Left lung (tissue), 10 donors: ENCODE measurements around the gene TMEM184B. TPM values are rescaled to one million over a fixed set of nuclear protein-coding genes. Genes with fewer than 3 reads are reported as not detected.

ENCODE experiments used
- ATAC-seq: fragments of 200-7000 bp; cut with Tn5 transposase; one replicate; pipeline ENCODE4 v1.9.1; 2020; ENCODE audit warnings: moderate library complexity
- DNase-seq, 4 donors: peaks; one replicate each; pipeline ENCODE4 v3.0.0-alpha.2; 2013 to 2020
- H3K27ac ChIP-seq, 2 donors: fragments of 200-600 bp; sonication (generic) in 1 of 2; one replicate each; pipeline versions ENCODE4 v1.5.0 to v1.8.0; 2020 to 2021
- H3K27me3 ChIP-seq, 2 donors: fragments of 200-600 bp; sonication (generic) in 1 of 2; one replicate each; pipeline versions ENCODE4 v1.5.0 to v1.8.0; 2020 to 2021
- H3K36me3 ChIP-seq, 2 donors: fragments of 200-600 bp; sonication (generic) in 1 of 2; one replicate each; pipeline versions ENCODE4 v1.5.0 to v1.8.0; 2020 to 2021
- H3K4me1 ChIP-seq, 2 donors: fragments of 200-600 bp; one replicate each; pipeline ENCODE4 v1.8.0; 2021
- H3K4me3 ChIP-seq, 2 donors: fragments of 200-600 bp; sonication (generic) in 1 of 2; one replicate each; pipeline versions ENCODE4 v1.5.0 to v1.8.0; 2020 to 2021; ENCODE audit warnings: mild to moderate bottlenecking in 1 of 2
- H3K9me3 ChIP-seq, 2 donors: fragments of 200-600 bp; sonication (generic) in 1 of 2; one replicate each; pipeline versions ENCODE4 v1.5.0 to v1.8.0; 2020 to 2021
- intact Hi-C, 2 donors: fragments of 100-400 bp; cut with DNase I; formaldehyde crosslinking; loops; one replicate each; pipeline versions ENCODE4 v1.11.2 to v1.14.2; 2022
- polyA plus RNA-seq, 6 donors: library from polyadenylated mRNA; unstranded; fragments of 120-200 nt; gene quantifications; one replicate each; pipeline ENCODE4 v1.2.1, GENCODE V29; 2013; ENCODE audit not compliant: insufficient read length in 6 of 6
- total RNA-seq, 2 donors: library from RNA; stranded (reverse); fragmentation: NEBNext Ultra II Directional; extraction: Animal tissue kit (Norgen Biotek cat#: 25700); gene quantifications; one replicate each; pipeline ENCODE4 v1.2.1, GENCODE V29; 2021
- TF ChIP-seq, protein P1 (sequence below), 2 donors: fragments of 200-600 bp; sonication (generic) in 1 of 2; IDR thresholded peaks; one replicate each; pipeline versions ENCODE4 v1.5.0 to v1.8.0; 2021; ENCODE audit warnings: antibody characterized with exemption in 2 of 2
- donor health status: DM: no; HTN: yes; CAD: no.
- donor health status: DM: no; HTN: no; CAD: no.

TMEM184B gene
- total and polyA plus RNA-seq, 8 donors, result 33.7 to 98.3 (median 39.8) TPM

- Histone ChIP-seq H3K36me3 (peaks cover 0 to 11% of the 10 kb centered on the region in 2 donors), H3K9me3 (no peaks in the 10 kb centered on the region), H3K4me3 (peak overlapping the region; percentile 54 to 70), H3K27me3 (peaks cover 0 to 9% of the 10 kb centered on the region in 2 donors), H3K27ac (peak overlapping the region; percentile 90 to 97), H3K4me1 (peaks cover 31 to 74% of the 10 kb centered on the region in 2 donors)
- TF ChIP-seq, protein P1, sequence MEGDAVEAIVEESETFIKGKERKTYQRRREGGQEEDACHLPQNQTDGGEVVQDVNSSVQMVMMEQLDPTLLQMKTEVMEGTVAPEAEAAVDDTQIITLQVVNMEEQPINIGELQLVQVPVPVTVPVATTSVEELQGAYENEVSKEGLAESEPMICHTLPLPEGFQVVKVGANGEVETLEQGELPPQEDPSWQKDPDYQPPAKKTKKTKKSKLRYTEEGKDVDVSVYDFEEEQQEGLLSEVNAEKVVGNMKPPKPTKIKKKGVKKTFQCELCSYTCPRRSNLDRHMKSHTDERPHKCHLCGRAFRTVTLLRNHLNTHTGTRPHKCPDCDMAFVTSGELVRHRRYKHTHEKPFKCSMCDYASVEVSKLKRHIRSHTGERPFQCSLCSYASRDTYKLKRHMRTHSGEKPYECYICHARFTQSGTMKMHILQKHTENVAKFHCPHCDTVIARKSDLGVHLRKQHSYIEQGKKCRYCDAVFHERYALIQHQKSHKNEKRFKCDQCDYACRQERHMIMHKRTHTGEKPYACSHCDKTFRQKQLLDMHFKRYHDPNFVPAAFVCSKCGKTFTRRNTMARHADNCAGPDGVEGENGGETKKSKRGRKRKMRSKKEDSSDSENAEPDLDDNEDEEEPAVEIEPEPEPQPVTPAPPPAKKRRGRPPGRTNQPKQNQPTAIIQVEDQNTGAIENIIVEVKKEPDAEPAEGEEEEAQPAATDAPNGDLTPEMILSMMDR (IDR thresholded peaks at IDR 0.05), result no peak
- no peak for ATAC-seq
- intact Hi-C loops, result no loop called here
- peak in 2 of 4 donors; percentile 24 to 32 for DNase-seq
These were observed 42.4 kb upstream of the TMEM184B start for GRCh38 chr22:38314933-38315822.

DNA sequence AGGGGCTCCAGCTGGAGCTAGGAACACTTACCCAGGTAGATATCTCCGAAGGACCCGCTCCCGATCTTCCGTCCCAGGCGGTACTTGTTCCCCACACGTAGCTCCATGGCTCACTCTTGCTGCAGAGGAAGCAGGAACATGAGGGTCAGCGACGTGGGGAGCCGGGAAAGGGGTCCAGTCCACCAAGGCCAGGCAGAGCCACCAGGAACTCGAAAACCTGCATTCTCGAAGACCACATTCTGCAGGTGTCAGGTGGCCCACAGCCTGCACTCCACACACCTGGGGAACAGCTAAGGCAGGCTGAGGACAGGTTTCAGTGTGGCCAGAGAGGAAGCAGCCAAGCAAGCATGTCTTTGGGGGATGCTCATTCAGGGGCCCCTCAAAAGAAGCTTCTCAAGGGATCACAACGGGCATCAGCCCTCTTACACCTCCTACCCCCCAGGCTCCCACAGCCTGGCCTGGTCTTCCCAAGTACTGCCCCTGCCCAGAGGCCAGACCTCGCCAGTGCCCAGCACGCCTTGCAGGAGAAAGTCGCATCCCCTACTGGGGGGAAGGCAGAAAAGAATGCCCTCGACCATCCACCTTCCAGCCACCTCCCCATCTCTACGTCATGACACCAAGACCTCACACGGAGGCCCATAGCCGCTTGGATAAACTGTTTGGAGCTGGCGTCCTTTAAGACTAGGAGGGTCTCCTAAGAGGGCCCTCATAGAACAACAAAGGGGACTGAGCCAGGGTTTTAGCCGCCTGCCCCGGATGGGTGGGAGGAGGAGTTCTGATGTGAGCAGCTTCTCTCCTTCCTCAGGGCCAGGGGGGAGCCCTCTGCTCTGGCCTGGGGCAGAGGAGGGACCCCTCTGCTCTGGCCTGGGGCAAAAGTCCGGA is 41.5 kb upstream of the TMEM184B start:
- intact Hi-C loops, result no loop called here
- Histone ChIP-seq H3K36me3 (peaks cover 0 to 11% of the 10 kb centered on the region in 2 donors), H3K9me3 (no peaks in the 10 kb centered on the region), H3K4me1 (peaks cover 34 to 82% of the 10 kb centered on the region in 2 donors), H3K27me3 (peaks cover 0 to 9% of the 10 kb centered on the region in 2 donors), H3K4me3 (peak overlapping the region in 1 of 2 donors; percentile 70), H3K27ac (peak overlapping the region; percentile 90 to 97)
- no peak for DNase-seq
- ATAC-seq, result no peak
- TF ChIP-seq, protein P1 (IDR thresholded peaks at IDR 0.05), result no peak

DNA sequence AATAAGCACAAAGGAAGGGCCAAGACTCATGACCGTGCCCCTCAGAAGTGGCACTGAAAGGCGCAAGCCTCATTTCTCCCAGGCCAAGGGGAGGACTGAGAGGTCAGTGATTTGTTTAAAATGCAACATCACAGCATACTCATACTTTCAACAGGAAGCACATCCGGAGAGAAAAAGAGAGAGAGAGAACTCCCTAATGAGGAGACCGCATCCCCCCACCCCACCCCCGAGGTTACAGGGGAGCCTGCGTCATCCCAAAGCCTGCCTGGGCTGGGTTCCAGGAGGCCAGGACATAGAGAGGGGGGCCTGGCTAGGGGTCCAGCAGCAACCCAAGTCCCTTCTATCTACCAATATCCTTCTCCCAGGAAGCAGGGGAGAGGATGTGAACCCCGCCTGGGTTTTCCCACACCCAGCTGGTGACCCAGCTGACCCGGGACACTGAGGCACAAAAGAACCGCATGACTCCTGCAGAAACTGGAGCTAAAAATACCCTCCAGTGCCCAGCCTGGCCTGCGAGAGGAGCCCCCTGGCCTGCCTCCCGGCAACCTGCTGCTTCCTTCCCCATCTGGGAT is 40.7 kb upstream of the TMEM184B start:
- ATAC-seq (peak; percentile 5), DNase-seq (peak in 1 of 4 donors; percentile 86)
- H3K36me3 ChIP-seq, result peaks cover 0 to 14% of the 10 kb centered on the region in 2 donors
- intact Hi-C loops, result no loop called here
- H3K9me3 ChIP-seq, result no peaks in the 10 kb centered on the region
- peak overlapping the region; percentile 90 to 97 for H3K27ac ChIP-seq
- H3K27me3 ChIP-seq, result peaks cover 0 to 9% of the 10 kb centered on the region in 2 donors
- TF ChIP-seq, protein P1 (IDR thresholded peaks at IDR 0.05), result no peak
- H3K4me1 ChIP-seq, result peaks cover 32 to 83% of the 10 kb centered on the region in 2 donors
- H3K4me3 ChIP-seq, result peak overlapping the region in 1 of 2 donors; percentile 70

- peaks cover 0 to 18% of the 10 kb centered on the region in 2 donors for H3K36me3 ChIP-seq
- no peak for ATAC-seq
- no peak overlapping the region for H3K4me3 ChIP-seq
- peak overlapping the region in 1 of 2 donors; percentile 90 for H3K27ac ChIP-seq
- intact Hi-C loops, result no loop called here
- H3K27me3 ChIP-seq, result peaks cover 0 to 9% of the 10 kb centered on the region in 2 donors
- no peak for DNase-seq
- H3K4me1 ChIP-seq, result peaks cover 25 to 77% of the 10 kb centered on the region in 2 donors
- TF ChIP-seq, protein P1 (IDR thresholded peaks at IDR 0.05), result no peak
- no peaks in the 10 kb centered on the region for H3K9me3 ChIP-seq
These were observed 39.5 kb upstream of the TMEM184B start for GRCh38 chr22:38312261-38312800.
